NCI-H524 (cell line): ENCODE data around the gene TACC2.

ENCODE experiments used
- DNase-seq, 2 experiments: peaks; one replicate each; lab custom pipeline; 2025; lab: John Stamatoyannopoulos, UW

The TACC2 gene

DNA sequence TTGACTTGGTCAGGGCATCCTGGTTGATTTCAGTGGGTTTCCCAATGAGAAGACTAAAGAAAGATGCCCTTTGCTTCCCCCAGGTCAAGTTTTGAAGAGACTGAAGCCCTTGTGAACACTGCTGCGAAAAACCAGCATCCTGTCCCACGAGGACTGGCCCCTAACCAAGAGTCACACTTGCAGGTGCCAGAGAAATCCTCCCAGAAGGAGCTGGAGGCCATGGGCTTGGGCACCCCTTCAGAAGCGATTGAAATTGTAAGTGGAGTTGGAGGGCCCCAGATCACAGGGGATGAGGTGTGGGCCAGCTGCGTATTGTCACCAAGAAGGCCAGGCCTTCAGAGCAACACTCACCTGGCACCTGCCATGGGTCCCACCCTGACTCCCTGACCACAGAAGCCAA lies 238.8 kb downstream of the TACC2 start:
- DNase-seq = no peak

DNA sequence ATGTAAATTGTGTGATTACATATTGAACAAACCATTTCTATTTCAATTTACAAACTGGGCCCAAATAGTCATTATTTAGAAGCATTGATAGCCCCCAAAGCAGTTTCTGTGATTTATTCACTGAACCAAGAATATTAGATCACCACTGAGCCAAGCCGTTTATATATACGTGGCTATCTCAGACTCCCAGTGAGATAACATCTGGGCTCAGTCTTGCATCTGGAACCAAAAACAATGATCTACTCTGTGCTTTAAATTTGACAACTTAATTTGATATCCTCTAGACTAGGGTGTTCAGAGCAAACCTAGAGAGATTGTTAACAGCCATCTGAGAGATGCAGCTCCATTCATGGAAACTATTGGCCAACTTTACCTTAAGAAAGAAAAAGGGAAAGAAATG lies 240.7 kb downstream of the TACC2 start:
- no peak for DNase-seq

DNA sequence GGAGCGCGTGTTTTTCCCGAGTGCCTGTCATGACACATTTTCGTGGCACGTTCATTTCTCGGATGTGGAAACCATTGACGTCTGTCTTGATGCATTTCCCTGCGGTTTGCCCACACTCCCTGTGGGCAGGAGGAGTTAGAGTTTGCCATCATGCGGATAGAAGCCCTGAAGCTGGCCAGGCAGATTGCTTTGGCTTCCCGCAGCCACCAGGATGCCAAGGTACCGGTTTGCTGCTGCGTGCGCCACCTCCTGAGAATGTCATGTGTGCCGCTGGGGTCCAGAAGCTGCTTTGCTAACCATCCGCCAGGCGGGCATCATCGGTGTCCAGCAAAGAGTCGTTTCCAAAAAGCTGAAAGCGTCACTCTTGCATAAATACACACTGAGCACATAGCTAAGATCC lies 241.3 kb downstream of the TACC2 start:
- DNase-seq = no peak

DNA sequence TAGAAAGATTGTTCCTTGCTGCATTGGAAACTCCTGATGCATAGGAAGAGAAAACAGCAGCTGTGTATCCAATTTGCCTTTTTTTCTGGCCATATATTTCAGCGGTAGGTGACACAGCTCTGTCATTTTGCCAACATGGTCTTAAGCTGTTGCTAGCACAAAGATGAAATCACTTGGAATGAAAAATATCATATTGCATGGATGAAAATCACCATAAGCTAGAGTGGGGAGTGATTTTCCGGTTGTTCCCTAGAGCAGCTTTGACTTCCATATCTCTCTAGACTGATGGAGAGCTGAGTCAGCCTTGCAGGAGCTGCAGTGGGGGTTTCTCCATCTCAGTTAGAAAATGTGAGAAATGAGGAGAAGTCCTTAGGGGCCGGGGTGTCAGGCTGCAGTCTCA lies 243.8 kb downstream of the TACC2 start:
- DNase-seq = peak in 1 of 2 experiments; percentile 0

DNA sequence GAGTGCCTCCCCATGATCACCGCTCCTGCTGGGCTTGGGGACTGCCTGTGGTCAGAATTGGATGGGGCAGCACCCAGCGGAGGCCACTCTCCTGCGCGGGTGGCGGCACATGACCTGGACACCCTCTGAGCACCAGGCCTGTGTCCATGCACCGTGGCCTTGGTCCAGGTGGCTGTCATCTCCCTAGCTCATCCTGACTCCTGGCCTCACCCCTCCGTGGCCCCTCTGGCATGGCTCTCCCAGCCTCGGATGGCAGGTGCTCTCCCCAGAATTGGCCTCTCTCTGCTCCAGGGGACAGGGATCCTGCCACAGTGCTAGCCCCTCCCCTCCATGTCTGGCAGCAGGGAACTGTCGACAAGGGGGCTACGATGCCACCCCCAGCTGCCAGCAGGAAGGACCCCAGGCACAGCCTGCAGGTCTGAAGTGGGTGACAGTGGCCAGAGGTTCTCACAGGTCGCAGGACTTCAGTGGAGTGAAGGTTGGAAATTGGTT lies 244.9 kb downstream of the TACC2 start:
- DNase-seq = peak in 1 of 2 experiments; percentile 13

DNA sequence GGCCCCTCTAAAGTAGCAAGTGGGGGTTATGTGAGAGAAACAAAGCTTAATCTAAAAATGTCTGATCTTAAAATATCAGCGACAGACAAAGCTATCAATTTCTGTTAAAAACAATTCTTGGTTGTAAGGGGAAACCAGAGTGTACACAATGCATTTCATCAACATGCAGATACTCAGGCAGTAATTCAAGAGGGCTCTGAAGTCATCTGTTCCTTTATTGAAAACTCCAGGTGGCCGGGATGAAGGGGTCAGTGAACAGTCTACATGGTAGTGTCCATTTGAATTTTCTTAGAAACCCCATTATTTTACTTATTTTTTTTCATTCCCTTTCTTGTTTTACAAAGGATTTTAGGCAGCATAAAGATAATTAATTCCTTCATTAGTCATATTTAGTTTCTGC lies 245.5 kb downstream of the TACC2 start:
- peak in 1 of 2 experiments; percentile 23 for DNase-seq

DNA sequence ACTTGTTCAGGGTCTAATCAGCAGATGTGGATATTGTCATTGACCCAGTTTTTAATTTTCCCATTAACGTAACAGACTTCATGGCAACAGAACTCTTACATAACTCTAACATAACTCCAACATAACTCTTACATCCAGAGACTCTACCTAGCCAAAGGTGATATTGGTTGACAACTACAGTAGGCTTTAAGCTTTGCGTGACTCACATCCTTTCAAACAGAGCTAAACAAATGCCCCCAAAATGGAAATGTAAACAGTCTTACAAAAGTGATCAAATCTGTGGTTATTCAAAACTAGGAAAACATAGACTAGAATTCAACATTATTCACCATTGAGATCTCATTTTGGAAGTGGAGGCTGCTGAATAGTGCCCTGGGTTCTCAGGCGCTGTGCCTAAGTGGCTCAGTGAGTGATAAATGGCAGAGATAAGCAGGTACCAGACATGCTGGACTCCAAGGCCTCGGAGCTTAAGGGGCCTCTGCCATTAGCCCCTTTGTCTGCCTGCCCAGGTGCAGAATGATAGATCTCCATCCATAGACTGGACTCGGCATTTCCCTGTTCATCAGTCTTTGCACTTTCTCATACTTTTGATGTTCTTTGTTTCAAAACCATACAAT lies 247.8 kb downstream of the TACC2 start:
- no peak for DNase-seq

DNA sequence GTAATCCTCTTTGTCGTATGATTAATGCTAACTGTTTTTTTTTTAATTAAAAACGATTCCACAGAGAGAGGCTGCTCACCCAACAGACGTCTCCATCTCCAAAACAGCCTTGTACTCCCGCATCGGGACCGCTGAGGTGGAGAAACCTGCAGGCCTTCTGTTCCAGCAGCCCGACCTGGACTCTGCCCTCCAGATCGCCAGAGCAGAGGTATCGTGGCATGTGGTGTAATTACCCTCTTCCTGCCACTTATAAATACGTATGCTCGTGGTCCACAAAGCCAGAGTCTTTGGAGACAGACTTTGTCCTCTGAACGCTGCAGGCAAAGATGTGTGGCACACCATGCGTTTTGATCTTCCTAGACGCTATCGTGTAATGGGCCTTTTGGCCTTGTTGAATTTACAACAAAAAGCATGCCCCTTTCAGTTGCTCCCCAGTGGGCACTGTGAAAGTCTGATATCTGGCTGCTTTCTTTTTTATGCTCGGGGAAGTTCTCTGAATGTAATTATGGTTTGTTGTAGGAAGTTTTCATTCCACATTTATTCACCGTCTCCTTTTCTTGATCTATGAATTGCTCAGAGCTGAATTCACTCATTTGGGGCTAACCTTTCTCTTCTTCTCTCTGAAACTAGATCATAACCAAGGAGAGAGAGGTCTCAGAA lies 248.5 kb downstream of the TACC2 start:
- no peak for DNase-seq

DNA sequence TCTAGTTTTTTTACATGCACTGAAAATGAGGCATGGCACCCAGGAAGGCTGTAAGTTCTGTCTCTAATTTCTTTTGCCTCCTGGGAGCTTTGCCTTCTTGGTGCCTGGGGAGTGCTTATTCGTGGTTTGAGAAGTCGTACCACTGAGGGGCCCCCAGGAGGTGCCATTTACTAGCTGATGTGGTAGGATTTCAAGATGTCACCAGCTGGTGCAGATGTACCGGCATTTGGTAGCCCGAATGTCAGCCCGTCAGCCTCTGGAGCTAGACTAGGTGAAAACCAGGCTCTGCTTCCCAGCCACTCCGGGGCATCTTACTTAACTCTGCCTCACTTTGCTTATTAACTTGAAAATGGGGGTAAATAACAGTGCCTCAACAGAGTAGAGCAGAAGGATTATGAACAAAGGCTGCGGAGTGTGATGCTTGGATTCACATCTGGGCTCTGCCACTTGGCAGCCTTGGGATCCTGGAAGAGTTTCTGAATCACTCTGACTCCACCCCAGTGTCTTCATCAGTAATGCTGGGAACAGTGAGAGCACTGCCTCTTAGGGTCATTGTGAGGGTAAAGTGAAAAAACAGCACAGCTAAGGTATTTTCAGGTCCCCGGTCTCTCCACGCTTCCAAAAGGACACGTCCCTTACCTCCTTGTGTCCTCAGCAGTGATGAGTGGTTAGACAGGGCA lies 250.8 kb downstream of the TACC2 start:
- peak in 1 of 2 experiments; percentile 1 for DNase-seq

DNA sequence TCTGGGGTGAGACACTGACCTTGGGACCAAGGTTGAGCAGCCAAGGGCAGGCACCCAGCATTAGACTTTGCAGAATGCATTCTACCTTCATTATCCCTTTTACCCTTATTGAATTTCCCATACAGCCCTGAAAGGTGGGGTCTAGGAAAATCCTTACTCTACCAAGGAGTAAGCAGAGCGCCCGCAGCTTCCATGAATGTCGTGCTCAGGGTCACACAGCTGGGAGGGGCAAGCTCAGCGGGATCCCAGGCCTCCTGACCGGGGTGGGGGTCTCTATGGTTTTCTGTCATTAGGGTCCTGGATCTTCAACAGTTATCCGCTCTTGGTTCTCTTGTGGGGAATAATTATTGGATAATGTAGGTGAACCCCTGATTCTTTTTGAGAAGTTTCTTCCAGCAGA lies 251.4 kb downstream of the TACC2 start:
- DNase-seq = no peak

DNA sequence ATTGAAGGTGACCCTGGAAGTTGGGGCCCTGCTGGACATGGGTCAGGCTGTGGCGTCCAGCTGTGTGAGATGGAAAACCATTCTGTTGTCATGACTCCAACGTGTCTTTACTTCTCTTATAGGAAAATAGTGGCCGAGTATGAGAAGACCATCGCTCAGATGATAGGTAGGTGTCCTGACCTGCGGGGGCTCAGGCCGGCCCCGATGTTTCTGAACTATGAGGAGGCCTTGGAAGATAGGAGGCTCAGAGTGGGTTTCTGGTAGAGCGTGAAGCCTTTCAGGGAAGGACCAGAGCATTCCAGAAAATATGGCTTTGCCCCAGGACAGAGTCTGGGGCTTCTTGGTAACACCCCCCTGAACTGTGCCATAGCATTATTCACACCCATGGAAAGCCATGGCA lies 252.9 kb downstream of the TACC2 start:
- no peak for DNase-seq

DNA sequence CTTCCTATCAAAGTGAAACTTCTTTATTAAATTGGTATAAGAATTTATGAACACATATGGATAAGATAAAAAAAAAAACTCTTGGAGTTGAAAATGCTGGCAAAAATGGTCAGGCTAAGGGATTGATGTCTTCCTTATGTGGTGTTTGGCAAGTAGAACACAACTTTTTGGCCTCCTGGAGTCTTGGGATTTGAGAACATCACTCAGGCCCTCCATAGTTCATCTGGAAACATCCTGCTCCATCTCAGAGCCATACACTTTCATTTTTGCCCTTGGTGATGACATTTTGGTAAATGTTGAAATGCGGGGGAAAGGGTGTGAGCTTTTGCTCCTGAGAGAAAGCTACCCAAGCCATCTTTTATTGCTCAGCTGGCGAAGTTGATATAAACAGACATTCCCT lies 254.6 kb downstream of the TACC2 start:
- DNase-seq = no peak

DNA sequence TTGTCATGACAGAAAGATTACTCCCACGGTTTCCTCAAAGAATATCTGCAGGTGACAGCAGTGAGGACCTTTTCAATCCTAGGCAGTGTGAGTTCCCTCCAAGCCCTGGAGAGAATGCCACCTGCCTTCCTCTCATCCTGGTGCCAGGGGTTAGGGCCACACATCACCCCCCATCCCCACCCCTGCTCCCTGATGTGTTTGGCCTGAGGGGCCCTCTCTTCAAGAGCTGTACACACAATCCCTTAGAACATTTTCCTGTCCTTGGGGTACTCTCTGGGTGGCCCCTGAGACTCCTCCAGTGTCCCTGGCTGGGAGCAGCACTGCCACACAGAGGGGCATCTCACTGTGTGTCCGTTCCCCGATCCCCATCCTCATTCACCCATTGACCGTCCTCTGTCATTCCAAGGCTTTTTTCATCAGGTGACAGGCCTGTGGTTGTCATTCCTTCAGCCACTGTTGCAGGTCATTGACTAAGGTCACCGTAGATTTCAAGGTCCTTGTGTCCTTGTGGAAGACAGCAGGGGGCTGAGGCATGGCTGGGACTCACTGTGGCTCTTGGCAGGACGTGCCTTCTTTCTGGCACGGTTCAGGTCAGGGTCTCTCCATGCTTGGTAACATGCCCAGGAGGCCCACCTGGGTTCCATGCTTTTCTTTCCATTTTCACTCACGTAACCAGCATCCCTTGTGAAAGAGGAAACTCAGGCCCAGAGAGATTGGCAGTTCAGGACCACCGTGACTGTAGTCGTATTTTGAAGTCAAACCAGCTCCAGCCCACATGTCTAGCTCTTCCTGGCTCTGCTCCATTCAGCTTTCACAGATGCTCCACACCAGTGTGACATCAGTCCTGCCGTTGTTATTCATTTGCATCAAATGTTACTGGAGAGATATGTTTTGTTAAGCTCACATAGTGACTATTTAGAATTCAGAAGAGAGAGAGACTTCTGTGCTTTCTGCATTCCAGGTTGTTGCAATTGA lies 255.3 kb downstream of the TACC2 start:
- DNase-seq = no peak

DNA sequence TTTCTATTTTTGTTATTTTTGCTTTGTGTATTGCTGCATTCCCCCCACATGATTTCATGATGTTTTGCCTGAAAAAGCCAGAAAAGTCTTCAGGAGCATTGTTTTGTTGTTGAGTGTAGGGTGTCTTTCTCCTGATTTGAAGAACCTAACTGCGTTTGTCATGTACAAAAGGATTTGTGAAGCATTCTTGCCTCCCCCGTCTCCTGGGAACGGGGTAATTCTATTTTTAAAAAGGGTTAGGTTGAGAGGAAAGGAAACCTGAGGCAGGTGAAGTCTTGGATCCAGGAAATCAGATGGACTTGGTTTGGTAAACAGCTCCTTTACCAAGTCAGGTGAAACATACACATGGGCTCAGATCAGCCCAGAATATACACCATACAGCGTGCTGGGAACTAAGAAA lies 256.2 kb downstream of the TACC2 start:
- no peak for DNase-seq

DNA sequence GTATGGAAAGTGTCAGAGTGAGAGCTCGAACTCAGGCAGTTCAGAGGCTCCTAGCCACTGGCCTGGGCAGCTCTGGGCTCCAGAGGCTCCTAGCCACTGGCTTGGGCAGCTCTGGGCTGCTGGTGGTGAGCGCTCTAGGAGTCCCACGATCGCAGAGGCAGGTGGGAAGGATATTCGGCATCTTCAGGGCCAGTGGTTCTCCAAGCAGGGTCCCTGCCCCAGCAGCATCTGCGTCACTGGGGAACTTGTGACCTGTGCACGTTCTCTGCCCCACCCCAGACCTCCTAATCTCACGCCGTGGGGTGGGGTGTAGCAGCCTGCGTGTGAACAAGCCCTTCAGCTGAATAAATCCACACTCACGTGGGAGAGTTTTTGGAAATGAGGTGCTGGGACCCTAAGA lies 256.9 kb downstream of the TACC2 start:
- DNase-seq = no peak

DNA sequence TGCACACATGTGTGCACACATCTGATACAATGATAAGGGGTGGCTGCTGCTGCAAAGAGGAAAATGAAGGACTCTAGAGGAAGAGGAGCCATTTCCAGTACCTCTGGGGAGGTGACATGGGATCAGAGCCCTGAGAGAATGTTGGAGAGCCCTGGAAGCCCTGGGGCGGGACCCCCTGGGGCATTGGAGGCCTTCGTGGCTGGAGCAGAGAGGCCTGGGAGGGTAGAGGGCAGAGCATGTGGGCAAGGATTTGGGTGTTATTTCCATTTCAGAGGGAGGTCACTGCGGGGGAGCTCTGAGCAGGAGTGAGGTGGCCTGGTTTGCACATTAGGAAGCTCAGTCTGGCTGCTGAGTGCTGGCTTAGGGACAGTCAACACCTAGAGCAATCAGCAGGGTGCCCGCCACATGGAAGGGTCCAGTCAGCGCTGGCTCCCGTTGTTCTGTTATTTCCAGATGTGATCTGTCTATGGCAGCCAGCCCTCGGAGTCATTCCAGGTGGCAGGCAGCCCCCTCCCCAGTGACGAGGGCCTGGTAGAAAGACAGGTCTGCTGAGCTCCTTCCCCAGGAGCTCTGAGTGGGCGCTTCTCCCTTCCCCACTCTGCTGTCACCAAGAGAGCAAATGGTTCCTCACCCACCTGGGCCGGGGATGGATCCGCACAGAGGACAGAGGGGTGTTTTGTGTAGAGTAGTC lies 258.0 kb downstream of the TACC2 start:
- DNase-seq = no peak

DNA sequence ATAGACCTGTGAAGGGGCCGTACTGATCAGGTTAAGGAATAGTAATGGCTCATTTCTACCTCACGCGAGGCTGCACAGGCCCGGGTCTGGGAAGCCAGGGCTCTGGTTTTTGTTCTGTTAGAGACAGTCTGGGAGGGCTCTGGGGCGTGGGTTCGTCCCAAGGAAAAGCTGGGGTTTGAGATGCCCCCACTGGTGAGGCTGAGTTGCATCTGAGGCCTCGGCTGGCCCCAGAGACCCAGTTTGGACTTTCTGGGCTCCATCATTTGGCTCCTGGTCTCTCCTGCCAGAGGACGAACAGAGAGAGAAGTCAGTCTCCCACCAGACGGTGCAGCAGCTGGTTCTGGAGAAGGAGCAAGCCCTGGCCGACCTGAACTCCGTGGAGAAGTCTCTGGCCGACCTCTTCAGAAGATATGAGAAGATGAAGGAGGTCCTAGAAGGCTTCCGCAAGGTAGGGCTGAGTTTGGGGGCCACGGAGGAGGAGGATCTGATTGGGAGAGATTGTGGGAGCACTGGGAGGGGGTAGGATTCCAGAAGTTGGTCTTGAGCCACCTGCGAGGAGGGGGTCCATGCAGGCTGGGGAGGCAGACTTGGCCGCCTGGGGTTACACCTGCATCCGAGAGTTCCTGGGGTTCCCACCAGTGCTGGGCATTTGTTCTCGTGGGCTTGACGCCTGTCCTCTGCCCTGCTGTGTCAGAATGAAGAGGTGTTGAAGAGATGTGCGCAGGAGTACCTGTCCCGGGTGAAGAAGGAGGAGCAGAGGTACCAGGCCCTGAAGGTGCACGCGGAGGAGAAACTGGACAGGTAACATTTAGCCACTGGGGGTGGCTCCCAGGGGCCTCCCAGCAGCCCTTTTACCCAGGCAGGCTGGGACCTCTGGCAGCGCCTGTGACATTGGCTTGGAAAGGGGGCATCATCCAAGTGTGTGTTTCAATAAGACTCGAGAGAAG lies 259.7 kb downstream of the TACC2 start:
- DNase-seq = no peak

DNA sequence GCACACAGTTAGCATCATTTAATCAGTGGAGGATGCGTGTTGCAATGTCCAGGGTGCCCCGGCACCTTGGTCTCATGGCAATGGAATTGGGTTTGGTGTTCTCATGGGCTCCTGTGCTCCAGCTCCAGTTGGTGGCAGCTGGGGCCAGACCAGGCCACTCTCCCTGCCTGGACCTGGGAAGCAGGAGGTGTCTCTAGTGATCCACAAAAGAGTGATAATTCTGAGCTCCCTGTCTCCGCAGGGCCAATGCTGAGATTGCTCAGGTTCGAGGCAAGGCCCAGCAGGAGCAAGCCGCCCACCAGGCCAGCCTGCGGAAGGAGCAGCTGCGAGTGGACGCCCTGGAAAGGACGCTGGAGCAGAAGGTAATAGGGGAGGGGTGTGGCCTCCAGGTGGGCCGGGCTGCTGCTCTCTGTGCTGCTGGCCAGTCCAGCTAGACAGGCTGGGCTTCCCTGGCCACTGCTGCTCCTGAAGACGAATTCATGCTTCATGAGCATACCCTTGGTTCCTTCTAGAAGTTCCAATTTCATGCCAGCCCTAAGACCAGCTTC lies 260.4 kb downstream of the TACC2 start:
- DNase-seq = no peak

DNA sequence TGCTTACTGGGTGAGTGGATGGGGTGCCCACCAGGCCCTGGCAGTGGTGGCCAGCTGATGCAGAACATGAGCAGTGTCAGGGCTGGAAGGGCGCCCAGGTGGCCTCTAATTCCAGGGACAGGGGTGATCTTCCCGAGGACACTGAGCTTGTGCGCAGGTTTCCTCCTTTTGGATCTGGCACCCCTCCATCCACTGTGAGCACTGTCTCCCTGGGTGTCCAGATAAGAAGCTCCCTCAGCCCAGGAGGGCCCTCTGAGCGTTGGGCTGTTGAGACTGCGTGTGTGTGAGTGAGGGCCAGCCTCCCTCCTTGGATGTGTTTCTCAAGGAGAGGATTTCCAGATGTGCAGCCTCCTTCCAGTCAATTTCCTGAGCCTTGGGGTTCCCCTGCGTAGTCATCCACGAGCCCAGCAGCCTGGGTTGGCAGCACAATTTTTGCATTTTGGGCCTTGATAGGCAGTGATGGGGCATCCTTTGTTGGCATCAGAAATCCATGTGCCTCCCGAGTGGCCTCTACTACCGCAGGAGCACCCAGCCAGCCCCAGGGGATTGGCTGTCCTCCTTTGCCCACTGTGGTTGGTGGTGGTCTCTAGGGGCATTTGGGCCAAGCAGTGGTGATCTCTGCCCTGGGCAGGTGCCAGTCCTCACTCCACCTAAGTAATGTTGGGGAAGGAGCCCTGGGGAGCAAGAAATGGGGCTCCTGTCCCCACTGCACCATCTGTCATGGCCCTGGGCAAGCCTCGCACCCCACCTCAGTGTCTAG lies 261.2 kb downstream of the TACC2 start:
- DNase-seq = no peak
